Globus pallidus (tissue), 1 donor: ENCODE results near the gene MARS1.
"Not testable (repeated sequence)": the region's sequence is repeated elsewhere in the genome, so short reads cannot be mapped to it uniquely, and the experiment has no call there.

ENCODE experiments used
- DNase-seq: peaks from one replicate; pipeline ENCODE4 v3.0.0-alpha.2; 2015; ENCODE audit warnings: low spot score

MARS1 gene

DNA sequence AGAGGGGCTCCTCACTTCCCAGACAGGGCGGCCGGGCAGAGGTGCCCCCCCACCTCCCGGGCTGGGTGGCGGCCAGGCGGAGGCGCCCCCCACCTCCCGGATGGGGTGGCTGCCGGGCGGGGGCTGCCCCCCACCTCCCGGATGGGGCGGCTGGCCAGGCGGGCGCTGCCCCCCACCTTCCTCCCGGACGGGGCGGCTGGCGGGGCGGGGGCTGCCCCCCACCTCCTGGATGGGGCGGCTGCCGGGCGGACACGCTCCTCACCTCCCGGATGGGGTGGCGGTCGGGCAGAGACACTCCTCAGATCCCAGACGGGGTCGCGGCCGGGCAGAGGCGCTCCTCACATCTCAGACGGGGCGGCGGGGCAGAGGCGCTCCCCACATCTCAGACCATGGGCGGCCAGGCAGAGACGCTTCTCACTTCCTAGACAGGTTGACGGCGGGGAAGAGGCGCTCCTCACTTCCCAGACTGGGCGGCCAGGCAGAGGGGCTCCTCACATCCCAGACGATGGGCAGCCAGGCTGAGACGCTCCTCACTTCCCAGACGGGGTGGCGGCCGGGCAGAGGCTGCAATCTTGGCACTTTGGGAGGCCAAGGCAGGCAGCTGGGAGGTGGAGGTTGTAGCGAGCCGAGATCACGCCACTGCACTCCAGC is 7.3 kb downstream of the MARS1 start:
- DNase-seq = not testable (repeated sequence)

DNA sequence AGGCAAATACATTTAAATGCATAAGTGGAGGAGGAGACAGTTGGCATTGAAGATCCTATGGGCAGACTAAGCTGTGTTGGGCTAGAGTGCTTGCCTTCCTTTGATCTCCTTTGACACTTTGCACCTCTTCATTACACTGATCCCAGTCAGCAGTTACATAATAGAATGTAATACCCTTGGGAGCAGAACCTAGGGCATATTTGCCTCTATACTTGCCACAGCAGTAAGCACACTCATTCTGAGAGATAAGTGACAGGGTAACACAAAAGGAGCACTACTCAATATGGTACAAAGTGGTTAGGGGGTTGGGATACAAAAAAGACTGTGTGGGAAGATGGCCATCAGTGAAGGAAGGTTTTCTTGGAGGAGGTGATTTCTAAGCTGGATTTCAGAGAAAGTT is 9.0 kb downstream of the MARS1 start:
- no peak for DNase-seq

DNA sequence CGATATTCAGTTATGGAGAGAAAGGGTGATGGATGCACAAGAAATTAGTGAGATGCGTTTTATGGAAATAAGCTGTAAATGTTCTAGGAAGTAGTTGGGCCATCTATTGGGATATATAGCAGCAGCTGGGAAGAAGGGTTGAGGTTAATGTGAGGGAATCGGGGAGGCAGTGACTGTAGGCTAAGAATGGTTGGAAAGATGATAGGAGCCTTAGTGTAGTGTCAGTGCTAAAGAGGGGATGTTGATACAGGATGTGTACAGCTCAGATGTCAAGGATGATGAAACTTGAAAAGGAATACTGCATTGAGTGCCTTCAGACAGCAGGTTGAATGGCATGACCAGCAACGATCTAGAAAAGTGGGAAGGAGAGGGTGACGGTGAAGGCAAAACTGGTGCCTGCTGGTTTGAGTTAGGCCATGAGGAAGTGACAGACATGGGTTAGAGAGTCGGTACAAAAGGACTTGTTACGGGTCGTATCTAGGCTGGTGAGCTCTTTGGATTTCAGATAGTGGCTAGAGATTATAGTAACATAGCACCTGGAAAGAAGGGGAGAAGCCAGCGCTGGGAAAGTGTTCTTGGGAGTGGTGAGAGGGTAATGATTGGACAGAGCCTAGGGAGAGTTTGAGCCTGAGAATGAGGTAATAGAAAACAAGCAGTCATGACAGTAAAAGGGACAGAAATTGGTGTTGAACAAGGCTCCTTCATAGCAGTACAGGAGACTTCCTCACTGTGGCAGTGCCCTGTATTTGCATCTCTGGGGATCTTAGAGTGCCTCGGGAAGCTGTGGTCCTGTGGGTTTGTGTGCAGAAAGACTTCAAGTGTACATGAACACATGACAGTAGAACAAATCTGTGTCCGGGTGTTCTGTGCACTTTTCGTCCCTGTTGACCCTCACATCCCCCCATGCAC is 9.6 kb downstream of the MARS1 start:
- no peak for DNase-seq

DNA sequence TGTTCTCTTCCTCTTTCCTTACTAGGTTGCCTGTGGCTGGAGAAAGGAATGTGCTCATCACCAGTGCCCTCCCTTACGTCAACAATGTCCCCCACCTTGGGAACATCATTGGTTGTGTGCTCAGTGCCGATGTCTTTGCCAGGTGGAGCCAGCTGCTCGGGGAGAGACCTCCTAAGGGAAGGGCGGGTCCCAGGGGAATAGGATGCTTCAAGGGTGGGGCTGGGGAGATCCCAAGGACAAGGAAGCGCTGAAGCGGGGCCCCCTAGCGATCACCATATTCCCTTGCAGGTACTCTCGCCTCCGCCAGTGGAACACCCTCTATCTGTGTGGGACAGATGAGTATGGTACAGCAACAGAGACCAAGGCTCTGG is 10.2 kb downstream of the MARS1 start:
- no peak for DNase-seq

DNA sequence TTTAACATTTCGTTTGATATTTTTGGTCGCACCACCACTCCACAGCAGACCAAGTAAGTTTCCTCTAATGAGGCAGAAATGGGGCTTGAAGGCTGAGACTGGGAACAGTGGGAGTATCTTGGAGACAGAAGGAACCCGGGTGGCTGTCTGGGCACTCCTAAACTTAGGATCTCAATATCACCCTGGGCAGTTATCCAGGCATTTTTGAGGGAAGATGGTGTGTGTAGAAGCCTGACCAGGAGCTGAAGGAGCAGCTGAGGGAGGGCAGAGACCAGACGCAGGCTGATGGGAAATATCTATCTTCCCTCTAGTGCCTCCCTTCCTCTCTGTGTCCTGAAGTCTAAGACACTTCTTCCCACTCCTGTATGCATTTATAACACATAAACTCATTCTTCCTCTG is 10.7 kb downstream of the MARS1 start:
- no peak for DNase-seq

DNA sequence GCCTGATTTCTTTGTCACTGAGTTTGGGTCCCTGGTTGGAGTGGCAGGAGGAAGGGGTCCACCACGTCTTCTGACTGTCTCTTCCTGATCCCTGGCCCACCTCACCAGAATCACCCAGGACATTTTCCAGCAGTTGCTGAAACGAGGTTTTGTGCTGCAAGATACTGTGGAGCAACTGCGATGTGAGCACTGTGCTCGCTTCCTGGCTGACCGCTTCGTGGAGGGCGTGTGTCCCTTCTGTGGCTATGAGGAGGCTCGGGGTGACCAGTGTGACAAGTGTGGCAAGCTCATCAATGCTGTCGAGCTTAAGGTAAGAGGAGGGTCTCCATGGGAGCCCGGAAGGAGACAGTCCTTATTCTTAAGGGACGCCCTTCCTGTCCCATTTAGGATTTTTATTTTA is 12.3 kb downstream of the MARS1 start:
- no peak for DNase-seq

DNA sequence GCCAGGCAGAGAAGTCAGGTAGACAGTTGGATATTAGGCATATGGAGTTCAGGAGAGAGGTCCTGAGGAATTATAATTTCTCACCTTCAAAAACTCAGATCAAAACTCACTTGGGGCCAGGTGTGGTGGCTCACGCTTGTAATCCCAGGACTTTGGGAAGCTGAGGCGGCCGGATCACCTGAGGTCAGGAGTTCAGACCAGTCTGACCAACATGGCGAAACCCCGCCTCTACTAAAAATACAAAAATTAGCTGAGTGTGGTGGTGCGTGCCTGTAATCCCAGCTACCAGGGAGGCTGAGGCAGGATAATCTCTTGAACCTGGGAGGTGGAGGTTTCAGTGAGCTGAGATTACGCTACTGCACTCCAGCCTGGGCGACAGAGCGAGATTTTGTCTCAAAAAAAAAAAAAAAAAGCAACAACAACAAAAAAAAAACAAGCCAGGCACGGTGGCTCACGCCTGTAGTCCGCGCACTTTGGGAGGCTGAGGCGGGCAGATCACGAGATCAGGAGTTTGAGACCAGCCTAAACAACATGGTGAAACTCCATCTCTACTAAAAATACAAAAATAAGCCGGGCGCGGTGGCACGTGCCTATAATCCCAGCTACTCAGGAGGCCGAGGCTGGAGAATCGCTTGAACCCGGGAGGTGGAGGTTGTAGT is 14.6 kb downstream of the MARS1 start:
- DNase-seq = not testable (repeated sequence)

DNA sequence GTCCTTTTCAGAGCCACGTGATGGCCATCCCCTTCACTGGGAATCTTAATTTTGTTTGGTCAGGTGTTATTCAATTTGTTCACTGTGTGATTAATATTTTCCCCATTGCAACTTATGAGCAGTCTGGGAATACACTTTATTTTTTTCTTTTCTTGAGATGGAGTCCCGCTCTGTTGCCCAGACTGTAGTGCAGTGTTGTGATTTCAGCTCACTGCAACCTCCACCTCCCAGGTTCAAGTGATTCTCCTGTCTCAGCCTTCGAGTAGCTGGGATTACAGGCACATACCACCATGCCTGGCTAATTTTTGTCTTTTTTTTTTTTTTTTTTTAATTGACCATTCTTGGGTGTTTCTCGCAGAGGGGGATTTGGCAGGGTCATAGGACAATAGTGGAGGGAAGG is 18.7 kb downstream of the MARS1 start:
- not testable (repeated sequence) for DNase-seq

DNA sequence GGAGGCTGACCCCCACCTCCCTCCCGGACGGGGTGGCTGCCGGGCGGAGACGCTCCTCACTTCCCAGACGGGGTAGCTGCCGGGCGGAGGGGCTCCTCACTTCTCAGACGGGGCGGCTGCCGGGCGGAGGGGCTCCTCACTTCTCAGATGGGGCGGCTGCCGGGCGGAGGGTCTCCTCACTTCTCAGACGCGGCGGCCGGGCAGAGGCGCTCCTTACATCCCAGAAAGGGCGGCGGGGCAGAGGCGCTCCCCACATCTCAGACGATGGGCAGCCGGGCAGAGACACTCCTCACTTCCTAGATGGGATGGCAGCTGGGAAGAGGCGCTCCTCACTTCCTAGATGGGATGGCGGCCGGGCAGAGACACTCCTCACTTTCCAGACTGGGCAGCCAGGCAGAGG is 19.9 kb downstream of the MARS1 start:
- DNase-seq = not testable (repeated sequence)

DNA sequence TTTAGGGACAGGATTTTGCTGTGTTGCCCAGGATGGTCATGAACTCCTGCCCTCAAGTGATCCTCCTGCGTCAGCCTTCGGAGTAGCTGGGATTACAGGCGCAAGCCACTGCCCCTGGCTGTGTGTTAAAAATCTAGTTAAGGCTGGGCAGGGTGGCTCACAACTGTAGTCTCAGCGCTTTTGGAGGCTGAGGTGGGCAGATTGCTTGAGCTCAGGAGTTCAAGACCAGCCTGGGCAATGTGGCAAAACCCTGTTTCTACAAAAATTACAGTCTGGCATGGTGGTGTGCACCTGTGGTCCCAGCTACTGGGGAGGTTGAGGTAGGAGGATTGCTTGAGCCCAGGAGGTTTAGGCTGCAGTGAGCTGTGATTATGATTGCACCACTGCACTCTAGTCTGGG is 23.3 kb downstream of the MARS1 start:
- DNase-seq = no peak

DNA sequence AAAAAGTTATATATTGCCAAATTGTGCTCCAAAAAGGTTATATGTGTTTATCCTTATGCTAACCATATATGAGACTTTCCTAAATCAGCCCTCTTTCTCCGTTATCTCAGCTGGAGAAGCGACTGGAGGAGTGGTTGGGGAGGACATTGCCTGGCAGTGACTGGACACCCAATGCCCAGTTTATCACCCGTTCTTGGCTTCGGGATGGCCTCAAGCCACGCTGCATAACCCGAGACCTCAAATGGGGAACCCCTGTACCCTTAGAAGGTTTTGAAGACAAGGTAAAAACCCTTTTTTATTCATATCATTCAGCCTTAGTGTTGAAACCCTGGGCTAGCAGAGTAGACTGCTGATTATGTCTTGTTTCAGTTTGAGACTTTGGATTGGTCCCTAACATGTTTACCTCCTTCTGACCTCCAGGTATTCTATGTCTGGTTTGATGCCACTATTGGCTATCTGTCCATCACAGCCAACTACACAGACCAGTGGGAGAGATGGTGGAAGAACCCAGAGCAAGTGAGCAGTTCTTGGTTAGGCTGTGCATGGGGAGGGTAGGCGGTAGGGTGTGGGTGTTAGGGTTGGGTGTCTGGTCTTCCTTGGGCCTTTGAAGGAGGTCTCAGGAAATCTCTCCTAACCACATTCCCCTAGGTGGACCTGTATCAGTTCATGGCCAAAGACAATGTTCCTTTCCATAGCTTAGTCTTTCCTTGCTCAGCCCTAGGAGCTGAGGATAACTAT is 23.9 kb downstream of the MARS1 start:
- no peak for DNase-seq

DNA sequence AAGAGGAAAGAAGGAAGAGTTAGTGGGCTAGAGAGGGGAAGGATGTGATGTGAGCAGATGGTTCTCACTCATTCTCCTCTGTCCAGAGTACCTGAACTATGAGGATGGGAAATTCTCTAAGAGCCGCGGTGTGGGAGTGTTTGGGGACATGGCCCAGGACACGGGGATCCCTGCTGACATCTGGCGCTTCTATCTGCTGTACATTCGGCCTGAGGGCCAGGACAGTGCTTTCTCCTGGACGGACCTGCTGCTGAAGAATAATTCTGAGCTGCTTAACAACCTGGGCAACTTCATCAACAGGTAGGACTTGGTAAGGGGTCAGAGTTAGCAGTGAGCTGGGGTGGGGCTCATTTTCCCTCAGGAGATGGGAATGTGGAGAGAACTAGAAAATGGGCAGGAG is 24.8 kb downstream of the MARS1 start:
- DNase-seq = no peak

DNA sequence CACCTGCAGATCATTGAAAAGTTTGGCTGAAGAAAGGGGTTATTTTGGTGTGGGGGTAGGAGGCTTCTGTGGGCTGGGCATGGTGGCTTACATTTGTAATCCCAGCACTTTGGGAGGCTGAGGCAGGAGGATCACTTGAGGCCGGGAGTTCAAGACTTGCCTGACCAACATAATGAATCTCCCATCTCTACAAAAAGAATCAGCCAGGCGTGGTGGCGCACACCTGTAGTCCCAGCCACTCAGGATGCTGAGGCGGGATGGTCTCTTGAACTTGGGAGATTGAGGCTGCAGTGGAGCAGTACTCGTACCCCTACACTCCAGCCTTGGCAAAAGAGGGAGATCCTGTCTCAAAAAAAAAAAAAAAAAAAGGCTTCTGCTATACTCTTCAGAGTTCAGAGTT is 25.4 kb downstream of the MARS1 start:
- DNase-seq = no peak

DNA sequence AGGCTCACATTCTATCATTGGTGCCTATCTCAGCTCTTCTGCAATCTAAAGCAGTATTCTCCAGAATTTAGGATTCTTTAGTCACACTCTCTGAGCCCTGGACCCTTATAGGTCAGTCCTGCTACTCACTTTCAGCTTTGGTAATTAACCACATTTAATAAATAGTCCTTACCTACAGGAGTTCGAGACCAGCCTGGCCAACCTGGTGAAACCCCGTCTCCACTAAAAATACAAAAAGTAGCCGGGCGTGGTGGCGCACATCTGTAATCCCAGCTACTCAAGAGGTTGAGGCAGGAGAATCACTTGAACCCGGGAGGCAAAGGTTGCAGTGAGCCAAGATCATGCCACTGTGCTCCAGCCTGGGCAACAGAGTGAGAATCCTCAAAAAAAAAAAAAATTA is 25.8 kb downstream of the MARS1 start:
- not testable (repeated sequence) for DNase-seq

DNA sequence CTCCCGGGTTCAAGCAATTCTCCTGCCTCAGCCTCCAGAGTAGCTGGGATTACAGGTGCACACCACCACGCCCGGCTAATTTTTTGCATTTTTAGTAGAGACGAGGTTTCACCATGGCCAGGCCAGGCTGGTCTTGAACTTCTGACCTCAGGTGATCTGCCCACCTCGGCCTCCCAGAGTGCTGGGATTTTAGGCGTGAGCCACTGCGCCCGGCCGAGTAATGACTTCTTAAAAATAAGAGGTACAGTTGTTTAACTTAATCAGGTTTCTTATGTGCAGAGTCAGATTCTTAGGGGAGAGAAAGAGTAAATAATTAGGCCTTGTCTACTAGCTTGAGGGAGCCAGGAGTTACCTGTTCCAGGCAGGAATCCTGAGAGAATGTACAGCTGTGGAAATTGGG is 26.4 kb downstream of the MARS1 start:
- DNase-seq = not testable (repeated sequence)

DNA sequence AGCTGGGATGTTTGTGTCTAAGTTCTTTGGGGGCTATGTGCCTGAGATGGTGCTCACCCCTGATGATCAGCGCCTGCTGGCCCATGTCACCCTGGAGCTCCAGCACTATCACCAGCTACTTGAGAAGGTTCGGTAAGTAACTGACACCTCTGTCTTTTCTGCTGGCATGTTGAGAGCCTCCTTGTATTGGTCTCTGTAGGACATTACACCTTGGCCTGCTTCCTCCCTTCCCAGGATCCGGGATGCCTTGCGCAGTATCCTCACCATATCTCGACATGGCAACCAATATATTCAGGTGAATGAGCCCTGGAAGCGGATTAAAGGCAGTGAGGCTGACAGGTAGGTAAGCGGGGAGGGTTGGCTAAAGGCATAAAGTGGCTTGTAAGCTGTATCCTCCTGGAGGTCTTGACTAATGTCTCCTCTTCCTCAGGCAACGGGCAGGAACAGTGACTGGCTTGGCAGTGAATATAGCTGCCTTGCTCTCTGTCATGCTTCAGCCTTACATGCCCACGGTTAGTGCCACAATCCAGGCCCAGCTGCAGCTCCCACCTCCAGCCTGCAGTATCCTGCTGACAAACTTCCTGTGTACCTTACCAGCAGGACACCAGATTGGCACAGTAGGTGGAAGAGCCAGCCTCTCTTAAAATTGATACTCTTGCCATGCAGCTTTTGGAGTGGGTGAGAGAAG is 27.0 kb downstream of the MARS1 start:
- DNase-seq = no peak

DNA sequence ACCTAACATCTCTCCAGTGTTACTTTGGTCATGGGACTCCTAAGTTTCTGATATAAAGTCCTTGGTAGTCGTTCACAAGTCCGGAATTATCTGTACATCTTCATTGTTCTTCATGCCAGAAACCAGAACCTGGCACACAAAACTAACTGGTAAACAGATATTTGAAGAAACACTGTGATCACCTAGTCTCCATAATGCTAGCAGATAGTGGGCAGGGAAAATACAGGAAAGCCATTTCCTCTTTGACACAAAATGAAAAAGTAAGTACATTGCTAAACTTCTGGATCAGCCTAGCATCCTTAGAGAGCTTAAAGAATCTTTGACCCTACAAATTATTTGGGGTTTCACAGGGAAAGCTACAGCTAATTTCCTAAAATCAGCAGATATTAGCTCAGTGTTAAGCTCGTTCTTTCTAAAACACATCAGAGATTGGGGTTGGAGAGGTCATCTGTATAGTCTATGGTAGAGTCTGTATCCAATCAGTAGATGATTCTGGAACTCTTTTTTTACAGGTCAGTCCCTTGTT is 27.6 kb downstream of the MARS1 start:
- no peak for DNase-seq

DNA sequence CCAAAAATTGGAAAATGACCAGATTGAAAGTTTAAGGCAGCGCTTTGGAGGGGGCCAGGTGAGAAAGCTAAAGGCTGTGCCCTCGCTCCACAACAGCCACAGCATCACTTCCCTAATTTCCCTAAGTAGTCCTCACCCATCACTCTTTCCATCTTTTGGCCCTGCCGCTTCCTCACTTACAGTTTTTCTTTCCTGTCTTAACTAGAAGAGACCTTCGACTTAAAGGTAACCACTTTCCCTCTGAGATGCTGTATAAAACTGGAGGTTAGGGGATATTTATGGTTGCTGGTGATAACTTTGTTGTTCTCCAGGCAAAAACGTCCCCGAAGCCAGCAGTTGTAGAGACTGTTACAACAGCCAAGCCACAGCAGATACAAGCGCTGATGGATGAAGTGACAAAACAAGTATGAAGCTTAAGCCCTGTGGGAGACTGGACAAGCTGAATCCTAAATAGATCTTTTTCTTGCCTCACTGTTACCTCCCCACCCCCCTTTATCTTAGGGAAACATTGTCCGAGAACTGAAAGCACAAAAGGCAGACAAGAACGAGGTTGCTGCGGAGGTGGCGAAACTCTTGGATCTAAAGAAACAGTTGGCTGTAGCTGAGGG is 28.2 kb downstream of the MARS1 start:
- DNase-seq = no peak

DNA sequence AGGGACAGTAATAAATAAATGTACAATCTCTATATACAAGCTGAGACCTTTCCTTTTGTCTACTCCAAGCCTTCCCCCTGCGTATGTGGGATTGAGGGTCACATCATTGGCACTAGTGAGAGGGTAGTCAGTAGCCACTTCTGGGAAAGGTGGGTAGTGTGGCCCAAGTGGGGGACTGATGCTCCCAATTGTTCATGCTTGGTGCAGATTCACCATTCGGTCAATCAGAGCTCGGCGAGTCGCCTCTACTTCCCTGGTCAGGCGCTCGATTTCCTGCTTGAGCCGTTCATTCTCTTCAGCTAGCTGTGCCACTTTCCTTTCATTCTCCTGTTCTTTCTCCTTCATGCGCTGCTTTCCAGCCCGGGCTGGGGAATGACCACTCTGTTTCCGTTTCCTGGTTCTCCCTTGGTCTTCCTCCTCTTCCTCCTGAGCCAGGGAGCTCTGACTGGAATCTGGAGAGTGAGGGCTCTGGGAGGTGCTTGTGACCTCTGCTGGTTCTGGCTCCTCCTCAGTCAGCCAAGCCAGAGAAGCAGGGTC is 28.8 kb downstream of the MARS1 start:
- DNase-seq = no peak

DNA sequence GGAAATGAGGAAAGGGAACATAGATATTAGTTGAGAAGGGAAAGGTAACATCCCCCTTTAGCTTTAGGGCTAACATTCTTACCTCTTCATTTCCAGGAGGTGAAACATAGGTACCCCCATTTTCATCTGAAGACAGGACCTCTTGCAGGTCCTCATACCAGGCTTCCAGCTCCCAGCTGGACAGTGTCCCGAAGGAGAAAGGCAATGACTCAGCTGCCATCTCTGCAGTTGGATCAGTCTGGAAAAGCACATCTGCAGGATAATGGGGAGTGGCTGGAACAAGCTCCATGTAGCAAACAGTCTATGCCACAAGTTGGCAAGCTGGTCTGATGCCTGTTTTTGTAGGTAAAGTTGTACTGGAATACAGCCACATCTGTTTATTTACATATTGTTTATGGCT is 29.3 kb downstream of the MARS1 start:
- no peak for DNase-seq

DNA sequence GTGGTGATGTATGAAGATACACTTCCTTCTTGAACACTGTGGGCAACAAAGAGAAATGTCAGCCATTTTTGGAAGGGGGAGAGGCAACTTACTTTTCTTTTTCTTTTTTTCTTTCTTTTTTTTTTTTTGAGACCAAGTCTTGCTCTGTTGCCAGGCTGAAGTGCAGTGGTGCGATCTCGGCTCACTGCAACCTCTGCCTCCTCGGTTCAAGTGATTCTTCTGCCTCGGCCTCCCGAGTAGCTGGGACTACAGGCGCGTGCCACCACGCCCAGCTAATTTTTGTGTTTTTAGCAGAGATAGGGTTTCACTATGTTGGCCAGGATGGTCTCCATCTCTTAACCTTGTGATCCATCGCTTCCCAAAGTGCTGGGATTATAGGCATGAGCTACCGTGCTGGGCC is 29.9 kb downstream of the MARS1 start:
- not testable (repeated sequence) for DNase-seq
